ENCODE data around the gene CD247.

DNA sequence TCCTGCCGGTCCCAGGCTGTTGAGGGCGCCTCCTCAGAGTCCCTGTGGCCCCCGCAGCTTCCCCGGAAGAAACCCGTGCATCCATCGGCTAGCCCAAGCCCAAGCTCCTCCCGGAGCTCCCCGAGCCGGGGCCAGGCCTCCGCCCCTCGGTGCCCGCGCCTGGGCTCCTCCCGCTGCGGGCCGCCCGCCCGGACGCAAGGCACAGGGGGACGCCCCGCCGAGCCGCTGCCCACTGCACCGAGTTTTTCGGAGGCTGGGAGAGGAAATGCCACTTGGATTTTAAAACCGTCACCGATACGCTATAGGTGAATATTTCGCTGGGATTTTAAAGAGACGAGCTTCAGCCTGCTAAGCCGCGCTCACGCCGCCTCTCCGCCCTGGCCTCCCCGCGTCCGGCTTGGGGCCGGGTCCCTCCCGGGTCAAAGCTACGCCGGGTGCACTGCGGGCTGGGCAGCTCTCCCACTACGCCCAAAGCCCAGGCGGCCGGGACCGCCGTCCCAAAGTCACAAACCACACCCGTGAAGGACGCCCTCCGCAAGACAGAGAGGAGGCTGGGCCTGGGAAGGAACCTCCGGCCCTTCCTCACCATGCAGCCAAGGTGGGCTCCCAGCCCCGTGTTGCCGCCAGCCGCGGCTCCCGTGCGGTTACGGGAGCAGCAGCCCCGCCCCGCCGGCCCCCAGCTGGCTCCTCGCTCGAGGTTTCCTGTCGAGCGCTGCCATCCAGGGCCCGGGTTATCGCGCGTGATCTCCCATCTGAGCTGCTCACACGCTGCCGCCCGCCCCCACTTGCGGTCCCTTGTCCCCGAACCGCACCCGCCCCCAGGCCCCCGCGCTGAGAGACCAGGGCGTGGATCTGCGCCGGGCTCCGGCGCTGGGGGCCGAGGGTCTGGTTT is 63.2 kb downstream of the CD247 start:
- TF ChIP-seq, protein P1, sequence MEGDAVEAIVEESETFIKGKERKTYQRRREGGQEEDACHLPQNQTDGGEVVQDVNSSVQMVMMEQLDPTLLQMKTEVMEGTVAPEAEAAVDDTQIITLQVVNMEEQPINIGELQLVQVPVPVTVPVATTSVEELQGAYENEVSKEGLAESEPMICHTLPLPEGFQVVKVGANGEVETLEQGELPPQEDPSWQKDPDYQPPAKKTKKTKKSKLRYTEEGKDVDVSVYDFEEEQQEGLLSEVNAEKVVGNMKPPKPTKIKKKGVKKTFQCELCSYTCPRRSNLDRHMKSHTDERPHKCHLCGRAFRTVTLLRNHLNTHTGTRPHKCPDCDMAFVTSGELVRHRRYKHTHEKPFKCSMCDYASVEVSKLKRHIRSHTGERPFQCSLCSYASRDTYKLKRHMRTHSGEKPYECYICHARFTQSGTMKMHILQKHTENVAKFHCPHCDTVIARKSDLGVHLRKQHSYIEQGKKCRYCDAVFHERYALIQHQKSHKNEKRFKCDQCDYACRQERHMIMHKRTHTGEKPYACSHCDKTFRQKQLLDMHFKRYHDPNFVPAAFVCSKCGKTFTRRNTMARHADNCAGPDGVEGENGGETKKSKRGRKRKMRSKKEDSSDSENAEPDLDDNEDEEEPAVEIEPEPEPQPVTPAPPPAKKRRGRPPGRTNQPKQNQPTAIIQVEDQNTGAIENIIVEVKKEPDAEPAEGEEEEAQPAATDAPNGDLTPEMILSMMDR (IDR thresholded peaks at IDR 0.05; ENCODE audit: low read length) = no peak
- no peak for TF ChIP-seq EZH2phosphoT487 (IDR thresholded peaks at IDR 0.05; ENCODE audit: low read length)
- no peak for TF ChIP-seq EZH2 (optimal IDR thresholded peaks at IDR 0.05; ENCODE audit: low read depth, low read length)
